Measurements from ENCODE around the gene P2RX2. TPM values are rescaled to one million over a fixed set of nuclear protein-coding genes. Genes with fewer than 3 reads are reported as not detected.

The P2RX2 gene
- total and polyA plus RNA-seq, 2 experiments from 2014 or later: 1.1 to 1.7 TPM

GRCh38 chr12:132601171-132601883, 17.2 kb upstream of the P2RX2 start (continued):
- TF ChIP-seq ZNF462 (CRISPR knock-in tag; IDR thresholded peaks at IDR 0.05): no peak
- TF ChIP-seq POLR2AphosphoS5 (IDR thresholded peaks at IDR 0.05; ENCODE audit: low read depth): no peak
- no peak for TF ChIP-seq JUNB (IDR thresholded peaks at IDR 0.05; ENCODE audit: unreplicated experiment)
- no peak for TF ChIP-seq ZNF114 (CRISPR knock-in tag; IDR thresholded peaks at IDR 0.05)
- TF ChIP-seq NANOG (IDR thresholded peaks at IDR 0.05; ENCODE audit: borderline replicate concordance): no peak
- TF ChIP-seq CREB1 (CRISPR knock-in tag; IDR thresholded peaks at IDR 0.05; ENCODE audit: low read depth): no peak
- TF ChIP-seq ETS1 (IDR thresholded peaks at IDR 0.05): no peak
- TF ChIP-seq EZH2 (IDR thresholded peaks at IDR 0.05; ENCODE audit: low read depth, unreplicated experiment): no peak
- TF ChIP-seq STAT1 (IDR thresholded peaks at IDR 0.05; ENCODE audit: unreplicated experiment): no peak
